GM12878 (cell line): ENCODE results near the gene TET3.

ENCODE experiments used
- SRF ChIP-seq, 2 experiments: IDR thresholded peaks; 2 replicates each; pipeline ENCODE4 v1.6.1; 2011; ENCODE audit warnings: low read depth in 2 of 2, low read length in 2 of 2, mild to moderate bottlenecking in 1 of 2, moderate library complexity in 1 of 2
- TAF1 ChIP-seq: IDR thresholded peaks from 2 replicates; pipeline ENCODE4 v1.6.1; 2011; ENCODE audit warnings: mild to moderate bottlenecking, low read depth, low read length, borderline replicate concordance
- TF ChIP-seq, protein P1 (sequence below): fragments of 450-650 bp; IDR thresholded peaks from 2 replicates; pipeline ENCODE4 v1.6.1; 2017; ENCODE audit warnings: mild to moderate bottlenecking
- TF ChIP-seq, protein P2 (sequence below): IDR thresholded peaks from 2 replicates; pipeline ENCODE4 v1.6.1; 2012; ENCODE audit warnings: low read depth, low read length, improper control_type of control experiment

DNA sequence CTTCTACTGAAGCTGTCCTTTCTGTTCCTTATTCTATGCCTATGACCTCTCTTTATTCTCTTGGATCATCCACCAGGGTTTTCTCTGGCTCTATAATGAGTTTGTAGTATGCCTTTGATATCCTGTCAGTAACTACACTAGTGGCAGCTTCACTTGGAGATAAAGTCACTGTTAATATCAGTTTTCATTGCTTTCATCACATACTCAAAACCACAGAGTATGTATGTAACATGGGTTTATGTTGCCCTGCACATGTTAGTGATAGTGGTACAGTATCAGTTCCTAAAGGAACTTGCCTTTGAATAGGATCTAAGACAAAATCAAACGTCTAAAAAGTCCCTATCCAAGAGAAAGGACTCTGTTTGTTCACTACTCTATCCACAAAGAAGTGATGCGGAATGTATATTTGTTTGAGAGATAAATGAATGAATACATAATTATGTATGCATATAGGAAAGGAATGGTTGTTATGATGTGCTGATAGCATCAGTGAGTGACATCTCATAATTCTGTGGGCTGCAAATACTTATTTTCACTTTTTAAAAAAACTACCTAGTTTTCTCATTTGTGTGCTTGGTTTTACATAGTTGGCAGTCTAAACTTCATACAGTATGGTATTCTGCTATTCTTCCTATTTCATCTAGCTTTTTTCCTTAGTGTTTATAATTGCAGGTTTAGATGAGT is 45.1 kb downstream of the TET3 start:
- TF ChIP-seq, protein P1, sequence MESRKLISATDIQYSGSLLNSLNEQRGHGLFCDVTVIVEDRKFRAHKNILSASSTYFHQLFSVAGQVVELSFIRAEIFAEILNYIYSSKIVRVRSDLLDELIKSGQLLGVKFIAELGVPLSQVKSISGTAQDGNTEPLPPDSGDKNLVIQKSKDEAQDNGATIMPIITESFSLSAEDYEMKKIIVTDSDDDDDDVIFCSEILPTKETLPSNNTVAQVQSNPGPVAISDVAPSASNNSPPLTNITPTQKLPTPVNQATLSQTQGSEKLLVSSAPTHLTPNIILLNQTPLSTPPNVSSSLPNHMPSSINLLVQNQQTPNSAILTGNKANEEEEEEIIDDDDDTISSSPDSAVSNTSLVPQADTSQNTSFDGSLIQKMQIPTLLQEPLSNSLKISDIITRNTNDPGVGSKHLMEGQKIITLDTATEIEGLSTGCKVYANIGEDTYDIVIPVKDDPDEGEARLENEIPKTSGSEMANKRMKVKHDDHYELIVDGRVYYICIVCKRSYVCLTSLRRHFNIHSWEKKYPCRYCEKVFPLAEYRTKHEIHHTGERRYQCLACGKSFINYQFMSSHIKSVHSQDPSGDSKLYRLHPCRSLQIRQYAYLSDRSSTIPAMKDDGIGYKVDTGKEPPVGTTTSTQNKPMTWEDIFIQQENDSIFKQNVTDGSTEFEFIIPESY: no peak
- TF ChIP-seq, protein P2, sequence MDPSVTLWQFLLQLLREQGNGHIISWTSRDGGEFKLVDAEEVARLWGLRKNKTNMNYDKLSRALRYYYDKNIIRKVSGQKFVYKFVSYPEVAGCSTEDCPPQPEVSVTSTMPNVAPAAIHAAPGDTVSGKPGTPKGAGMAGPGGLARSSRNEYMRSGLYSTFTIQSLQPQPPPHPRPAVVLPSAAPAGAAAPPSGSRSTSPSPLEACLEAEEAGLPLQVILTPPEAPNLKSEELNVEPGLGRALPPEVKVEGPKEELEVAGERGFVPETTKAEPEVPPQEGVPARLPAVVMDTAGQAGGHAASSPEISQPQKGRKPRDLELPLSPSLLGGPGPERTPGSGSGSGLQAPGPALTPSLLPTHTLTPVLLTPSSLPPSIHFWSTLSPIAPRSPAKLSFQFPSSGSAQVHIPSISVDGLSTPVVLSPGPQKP: no peak
- TF ChIP-seq TAF1 (no peak), SRF (IDR thresholded peaks at IDR 0.05; ENCODE audit: low read depth in 2 of 2, low read length in 2 of 2) (no peak)
